Left lung (tissue), 10 donors: ENCODE data around the gene NADK2. TPM values are rescaled to one million over a fixed set of nuclear protein-coding genes. Genes with fewer than 3 reads are reported as not detected.
A peak's percentile ranks its signal among the peaks of the same experiment; 100 is the strongest.

ENCODE experiments used
- ATAC-seq: fragments of 200-7000 bp; cut with Tn5 transposase; one replicate; pipeline ENCODE4 v1.9.1; 2020; ENCODE audit warnings: moderate library complexity
- DNase-seq, 4 donors: peaks; one replicate each; pipeline ENCODE4 v3.0.0-alpha.2; 2013 to 2020
- H3K27ac ChIP-seq, 2 donors: fragments of 200-600 bp; sonication (generic) in 1 of 2; one replicate each; pipeline versions ENCODE4 v1.5.0 to v1.8.0; 2020 to 2021
- H3K27me3 ChIP-seq, 2 donors: fragments of 200-600 bp; sonication (generic) in 1 of 2; one replicate each; pipeline versions ENCODE4 v1.5.0 to v1.8.0; 2020 to 2021
- H3K36me3 ChIP-seq, 2 donors: fragments of 200-600 bp; sonication (generic) in 1 of 2; one replicate each; pipeline versions ENCODE4 v1.5.0 to v1.8.0; 2020 to 2021
- H3K4me1 ChIP-seq, 2 donors: fragments of 200-600 bp; one replicate each; pipeline ENCODE4 v1.8.0; 2021
- H3K4me3 ChIP-seq, 2 donors: fragments of 200-600 bp; sonication (generic) in 1 of 2; one replicate each; pipeline versions ENCODE4 v1.5.0 to v1.8.0; 2020 to 2021; ENCODE audit warnings: mild to moderate bottlenecking in 1 of 2
- H3K9me3 ChIP-seq, 2 donors: fragments of 200-600 bp; sonication (generic) in 1 of 2; one replicate each; pipeline versions ENCODE4 v1.5.0 to v1.8.0; 2020 to 2021
- intact Hi-C, 2 donors: fragments of 100-400 bp; cut with DNase I; formaldehyde crosslinking; loops; one replicate each; pipeline versions ENCODE4 v1.11.2 to v1.14.2; 2022
- microRNA-seq, 2 donors: library from miRNA; unstranded; fragments of <30 nt; microRNA quantifications; one replicate each; pipeline ENCODE4, GENCODE V29; 2019
- polyA plus RNA-seq, 6 donors: library from polyadenylated mRNA; unstranded; fragments of 120-200 nt; gene quantifications; one replicate each; pipeline ENCODE4 v1.2.1, GENCODE V29; 2013; ENCODE audit not compliant: insufficient read length in 6 of 6
- total RNA-seq, 2 donors: library from RNA; stranded (reverse); fragmentation: NEBNext Ultra II Directional; extraction: Animal tissue kit (Norgen Biotek cat#: 25700); gene quantifications; one replicate each; pipeline ENCODE4 v1.2.1, GENCODE V29; 2021
- TF ChIP-seq, protein P1 (sequence below), 2 donors: fragments of 200-600 bp; sonication (generic) in 1 of 2; IDR thresholded peaks; one replicate each; pipeline versions ENCODE4 v1.5.0 to v1.8.0; 2021; ENCODE audit warnings: antibody characterized with exemption in 2 of 2
- donor health status: DM: no; HTN: yes; CAD: no.
- donor health status: DM: no; HTN: no; CAD: no.

The NADK2 gene
- total and polyA plus RNA-seq, 8 donors = 23.8 to 57.2 (median 47.8) TPM

DNA sequence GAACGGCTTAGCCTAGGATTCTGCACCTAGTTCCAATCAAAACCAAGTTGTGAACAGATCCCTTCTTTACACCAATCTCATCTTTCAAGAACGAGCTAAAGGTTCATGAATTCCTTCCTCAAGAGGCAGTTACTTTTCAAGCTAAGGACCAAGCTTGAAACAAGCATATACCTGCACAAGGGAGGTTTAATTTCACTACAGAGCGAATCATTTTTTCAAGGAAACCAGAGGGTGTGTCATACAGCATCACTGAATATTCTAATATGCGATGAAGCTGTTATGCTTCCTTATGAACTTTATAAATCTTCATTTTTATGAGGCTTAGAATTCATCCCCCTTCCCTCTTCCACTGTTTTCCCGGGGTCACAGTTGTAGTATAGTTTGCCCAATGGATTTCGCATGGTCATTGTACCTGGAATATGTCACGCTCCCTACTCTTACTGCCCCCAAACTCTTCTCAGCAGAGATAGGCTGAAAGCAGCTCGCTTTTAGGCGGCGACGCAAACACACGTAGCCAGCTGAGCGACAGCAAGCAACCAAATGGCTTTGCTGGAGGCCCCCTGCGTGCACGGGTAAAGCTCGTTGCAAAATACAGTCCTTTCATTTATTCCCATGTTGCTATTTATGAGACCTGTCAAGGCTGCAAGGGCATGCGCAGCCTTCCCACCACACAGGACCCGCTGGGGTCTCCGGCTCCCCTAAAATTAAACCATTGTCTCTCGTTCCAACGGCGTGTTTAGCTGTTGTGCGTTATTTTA is 90.9 kb downstream of the NADK2 start:
- DNase-seq = peak in 3 of 4 donors; percentile 40 to 83 (median 51)
- TF ChIP-seq, protein P1, sequence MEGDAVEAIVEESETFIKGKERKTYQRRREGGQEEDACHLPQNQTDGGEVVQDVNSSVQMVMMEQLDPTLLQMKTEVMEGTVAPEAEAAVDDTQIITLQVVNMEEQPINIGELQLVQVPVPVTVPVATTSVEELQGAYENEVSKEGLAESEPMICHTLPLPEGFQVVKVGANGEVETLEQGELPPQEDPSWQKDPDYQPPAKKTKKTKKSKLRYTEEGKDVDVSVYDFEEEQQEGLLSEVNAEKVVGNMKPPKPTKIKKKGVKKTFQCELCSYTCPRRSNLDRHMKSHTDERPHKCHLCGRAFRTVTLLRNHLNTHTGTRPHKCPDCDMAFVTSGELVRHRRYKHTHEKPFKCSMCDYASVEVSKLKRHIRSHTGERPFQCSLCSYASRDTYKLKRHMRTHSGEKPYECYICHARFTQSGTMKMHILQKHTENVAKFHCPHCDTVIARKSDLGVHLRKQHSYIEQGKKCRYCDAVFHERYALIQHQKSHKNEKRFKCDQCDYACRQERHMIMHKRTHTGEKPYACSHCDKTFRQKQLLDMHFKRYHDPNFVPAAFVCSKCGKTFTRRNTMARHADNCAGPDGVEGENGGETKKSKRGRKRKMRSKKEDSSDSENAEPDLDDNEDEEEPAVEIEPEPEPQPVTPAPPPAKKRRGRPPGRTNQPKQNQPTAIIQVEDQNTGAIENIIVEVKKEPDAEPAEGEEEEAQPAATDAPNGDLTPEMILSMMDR (IDR thresholded peaks at IDR 0.05) = no peak
- ATAC-seq = peak; percentile 35

DNA sequence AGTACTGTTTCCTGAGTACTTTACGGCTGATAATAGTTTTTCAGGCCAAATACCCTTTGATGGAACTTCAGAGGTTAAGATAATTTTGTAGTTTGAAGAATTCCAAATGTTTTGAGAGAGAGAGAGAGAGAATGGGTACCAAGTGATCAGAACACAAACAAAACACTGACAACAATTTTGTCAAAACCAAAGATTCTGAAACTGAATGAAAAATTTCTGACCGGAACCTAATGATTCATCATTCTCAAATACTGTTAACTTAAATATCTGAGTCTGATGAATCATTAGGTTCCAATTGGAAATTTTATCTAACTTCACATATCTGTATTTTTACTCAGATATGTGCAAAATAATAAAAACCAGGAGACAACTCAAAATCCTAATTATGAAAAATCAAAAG is 94.0 kb downstream of the NADK2 start:
- Histone ChIP-seq H3K4me3 (no peak overlapping the region), H3K27ac (no peak overlapping the region), H3K27me3 (no peaks in the 10 kb centered on the region), H3K4me1 (peaks cover 11 to 22% of the 10 kb centered on the region in 2 donors), H3K36me3 (peaks cover 0 to 3% of the 10 kb centered on the region in 2 donors), H3K9me3 (no peaks in the 10 kb centered on the region)
- ATAC-seq (no peak), DNase-seq (no peak)
- TF ChIP-seq, protein P1 (IDR thresholded peaks at IDR 0.05) = no peak
- intact Hi-C loops = no loop called here

More for the DNA sequence above, 90.9 kb downstream of the NADK2 start:
- H3K4me1 ChIP-seq = peaks cover 14 to 35% of the 10 kb centered on the region in 2 donors
- peak overlapping the region; percentile 78 to 96 for H3K4me3 ChIP-seq
- intact Hi-C loops = no loop called here
- H3K27ac ChIP-seq = peak overlapping the region; percentile 64 to 87
- no peaks in the 10 kb centered on the region for H3K9me3 ChIP-seq
- peaks cover 0 to 6% of the 10 kb centered on the region in 2 donors for H3K36me3 ChIP-seq
- no peaks in the 10 kb centered on the region for H3K27me3 ChIP-seq

DNA sequence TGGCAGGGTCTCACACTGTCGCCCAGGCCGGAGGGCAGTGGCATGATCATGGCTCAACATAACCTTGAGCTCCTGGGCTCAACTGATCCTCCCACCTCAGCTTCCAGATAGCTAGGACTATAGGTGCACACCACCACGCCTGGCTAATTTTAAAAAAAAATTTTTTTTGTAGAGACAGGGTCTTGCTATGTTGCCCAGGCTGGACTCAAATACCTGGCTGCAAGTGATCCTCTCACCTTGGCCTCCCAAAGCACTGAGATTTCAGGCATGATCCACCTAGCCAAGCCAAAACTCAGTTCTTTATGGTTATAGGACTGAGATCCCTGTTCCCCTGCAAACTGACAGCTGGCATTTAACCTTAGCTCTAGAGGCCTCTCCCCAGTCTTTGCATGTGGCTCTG is 95.3 kb downstream of the NADK2 start:
- H3K27ac ChIP-seq = no peak overlapping the region
- H3K27me3 ChIP-seq = no peaks in the 10 kb centered on the region
- DNase-seq (no peak), ATAC-seq (no peak)
- H3K4me3 ChIP-seq = no peak overlapping the region
- peaks cover 10 to 18% of the 10 kb centered on the region in 2 donors for H3K4me1 ChIP-seq
- TF ChIP-seq, protein P1 (IDR thresholded peaks at IDR 0.05) = no peak
- intact Hi-C loops = no loop called here
- H3K36me3 ChIP-seq = peaks cover 0 to 15% of the 10 kb centered on the region in 2 donors
- H3K9me3 ChIP-seq = no peaks in the 10 kb centered on the region

DNA sequence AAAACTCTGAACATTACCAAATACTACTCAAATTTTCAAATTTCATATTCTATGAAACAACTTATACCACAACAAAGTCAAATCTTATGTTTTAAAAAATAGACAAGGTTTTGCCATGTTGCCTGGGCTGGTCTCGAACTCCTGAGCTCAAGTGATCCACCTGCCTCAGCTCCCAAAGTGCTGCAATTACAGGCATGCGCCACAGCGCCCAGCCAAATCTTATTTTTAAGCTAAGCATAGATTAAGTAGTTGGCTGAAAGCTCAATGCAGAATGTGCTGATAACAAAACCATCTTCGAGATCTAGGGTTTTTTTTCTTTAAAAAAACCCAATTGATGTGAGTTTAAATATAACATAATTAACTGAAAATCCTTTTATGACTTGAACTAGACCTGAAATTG is 96.4 kb downstream of the NADK2 start:
- TF ChIP-seq, protein P1 (IDR thresholded peaks at IDR 0.05) = no peak
- no peak overlapping the region for H3K27ac ChIP-seq
- H3K27me3 ChIP-seq = no peaks in the 10 kb centered on the region
- no peak for DNase-seq
- peaks cover 0 to 24% of the 10 kb centered on the region in 2 donors for H3K36me3 ChIP-seq
- no peaks in the 10 kb centered on the region for H3K9me3 ChIP-seq
- no peak overlapping the region for H3K4me3 ChIP-seq
- peaks cover 4 to 10% of the 10 kb centered on the region in 2 donors for H3K4me1 ChIP-seq
- intact Hi-C loops = no loop called here
- ATAC-seq = no peak

Small RNAs within 50 kb of the gene (microRNA-seq; reads per million reads assigned to microRNA genes)
- 0.67 to 1.2 reads per million in 2 donors for gene MIR580

Other genes with a start within 250 kb of the NADK2 start
- under 1 TPM in 1 of 2 donors, not detected in 1; 0.31 TPM for gene UGT3A2, start 175.0 kb downstream of the NADK2 start, total RNA-seq
- gene UGT3A2, start 175.0 kb downstream of the NADK2 start, polyA plus RNA-seq = under 1 TPM; 0.09 to 0.28 (median 0.20) TPM
- 10 to 100 TPM; 12.9 to 13.2 TPM for gene LMBRD2, start 90.0 kb downstream of the NADK2 start, total RNA-seq
- 10 to 100 TPM in 5 of 6 donors, 1 to 10 TPM in 1; 9.8 to 13.6 (median 12.3) TPM for gene LMBRD2, start 90.0 kb downstream of the NADK2 start, polyA plus RNA-seq
- gene SKP2, start 89.8 kb downstream of the NADK2 start, total RNA-seq = 10 to 100 TPM; 18.4 to 21.2 TPM
- gene SKP2, start 89.8 kb downstream of the NADK2 start, polyA plus RNA-seq = 10 to 100 TPM; 40.8 to 56.4 (median 51.0) TPM
- gene RANBP3L, start 60.0 kb upstream of the NADK2 start, total RNA-seq = 1 to 10 TPM; 4.2 to 7.1 TPM
- 1 to 10 TPM; 1.1 to 3.2 (median 1.8) TPM for gene RANBP3L, start 60.0 kb upstream of the NADK2 start, polyA plus RNA-seq